Measurements from ENCODE around the gene ADAM10. TPM values are rescaled to one million over a fixed set of nuclear protein-coding genes. Genes with fewer than 3 reads are reported as not detected.

Gene ADAM10, protein sequence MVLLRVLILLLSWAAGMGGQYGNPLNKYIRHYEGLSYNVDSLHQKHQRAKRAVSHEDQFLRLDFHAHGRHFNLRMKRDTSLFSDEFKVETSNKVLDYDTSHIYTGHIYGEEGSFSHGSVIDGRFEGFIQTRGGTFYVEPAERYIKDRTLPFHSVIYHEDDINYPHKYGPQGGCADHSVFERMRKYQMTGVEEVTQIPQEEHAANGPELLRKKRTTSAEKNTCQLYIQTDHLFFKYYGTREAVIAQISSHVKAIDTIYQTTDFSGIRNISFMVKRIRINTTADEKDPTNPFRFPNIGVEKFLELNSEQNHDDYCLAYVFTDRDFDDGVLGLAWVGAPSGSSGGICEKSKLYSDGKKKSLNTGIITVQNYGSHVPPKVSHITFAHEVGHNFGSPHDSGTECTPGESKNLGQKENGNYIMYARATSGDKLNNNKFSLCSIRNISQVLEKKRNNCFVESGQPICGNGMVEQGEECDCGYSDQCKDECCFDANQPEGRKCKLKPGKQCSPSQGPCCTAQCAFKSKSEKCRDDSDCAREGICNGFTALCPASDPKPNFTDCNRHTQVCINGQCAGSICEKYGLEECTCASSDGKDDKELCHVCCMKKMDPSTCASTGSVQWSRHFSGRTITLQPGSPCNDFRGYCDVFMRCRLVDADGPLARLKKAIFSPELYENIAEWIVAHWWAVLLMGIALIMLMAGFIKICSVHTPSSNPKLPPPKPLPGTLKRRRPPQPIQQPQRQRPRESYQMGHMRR
- total RNA-seq, result 94.7 and 345 TPM in 2 replicates

GRCh38 chr15:58749532-58750337 lies at the start of gene ADAM10:
Gene ADAM10, minus strand, starts transcription at chr15:58749707. Its CDS starts 173 bp downstream, at chr15:58749534.

DNA sequence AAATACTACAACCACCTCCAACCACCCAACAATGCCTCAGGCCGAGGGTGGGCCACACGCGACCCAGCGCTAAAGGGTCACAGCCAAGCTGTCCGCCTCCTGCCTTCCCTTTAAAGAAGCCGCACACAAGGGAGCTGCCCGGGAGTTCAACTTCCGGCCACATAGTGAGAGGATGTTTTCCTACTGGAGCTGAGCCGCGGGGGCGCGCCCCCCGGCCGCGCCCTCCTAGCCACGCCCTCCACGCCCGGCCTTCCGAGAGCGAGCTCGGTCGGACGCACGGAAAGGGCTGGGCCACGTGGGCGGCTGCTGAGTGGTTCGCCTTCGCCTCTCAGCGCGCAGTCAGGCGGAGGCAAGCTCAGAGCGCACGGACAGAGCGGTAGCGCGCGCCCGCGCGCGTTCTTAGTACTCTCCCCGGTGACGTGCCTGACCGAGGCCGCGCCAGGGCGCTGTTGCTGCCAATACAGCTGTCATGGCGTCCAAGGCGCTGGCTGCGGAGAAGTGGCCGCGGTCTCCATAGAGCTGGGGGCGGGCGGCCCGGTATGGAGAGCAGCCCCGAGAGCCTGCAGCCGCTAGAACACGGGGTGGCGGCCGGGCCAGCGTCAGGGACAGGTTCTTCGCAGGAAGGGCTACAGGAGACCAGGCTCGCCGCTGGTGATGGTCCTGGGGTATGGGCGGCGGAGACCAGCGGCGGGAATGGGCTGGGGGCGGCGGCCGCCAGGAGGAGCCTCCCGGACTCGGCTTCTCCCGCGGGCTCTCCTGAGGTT lies 21.5 kb upstream of the ADAM10 start, which contains the start of gene MINDY2:
Gene MINDY2 (plus strand): TSS at position 446 of the 764 bp plus-strand sequence. CDS start 94 bp downstream, at position 540.

Other genes starting within 250 kb of the ADAM10 start
- gene MINDY2, start 21.6 kb upstream of the ADAM10 start, total RNA-seq, result 12.0 and 13.8 TPM in 2 replicates
- 46.8 and 126 TPM in 2 replicates for gene SLTM, start 184.0 kb upstream of the ADAM10 start, total RNA-seq
- gene RNF111, start 238.0 kb upstream of the ADAM10 start, total RNA-seq, result 14.7 and 37.1 TPM in 2 replicates

Data from bladder microvascular endothelial cell (primary cell).